Measurements from ENCODE around the gene IPO7.

The IPO7 gene

GRCh38 chr11:9495803-9496514, 111.5 kb downstream of the IPO7 start:
- no peaks in the 10 kb centered on the region for H3K9me3 ChIP-seq (ENCODE audit: control insufficient read depth, insufficient read depth, low read depth, low read length)
- H3K27ac ChIP-seq (ENCODE audit: low read depth, low read length) = no peak overlapping the region
- no peak overlapping the region for H3K9ac ChIP-seq (ENCODE audit: low read length)
- H3K4me3 ChIP-seq (ENCODE audit: low read depth, low read length) = no peak overlapping the region
- H3K4me1 ChIP-seq (ENCODE audit: control insufficient read depth, insufficient read depth, low read length) = no peaks in the 10 kb centered on the region
- H3K36me3 ChIP-seq (ENCODE audit: control insufficient read depth, insufficient read depth, low read length) = peaks cover 75% of the 10 kb centered on the region
- H3K27me3 ChIP-seq (ENCODE audit: control insufficient read depth, insufficient read depth, low read length) = no peaks in the 10 kb centered on the region
